Naive thymus-derived CD4-positive, alpha-beta T cell (primary cell): ENCODE data around the gene ZNF692. TPM values are rescaled to one million over a fixed set of nuclear protein-coding genes. Genes with fewer than 3 reads are reported as not detected.

Experiments
- ATAC-seq: fragments of 150-1000 bp; cut with Tn5 transposase; 2 replicates; pipeline ENCODE4 v1.10.0; 2021; ENCODE audit warnings: mild to moderate bottlenecking, moderate library complexity
- CTCF ChIA-PET: fragments of 350-600 bp; sonication (Branson Sonifier 250); formaldehyde crosslinking; loops from one replicate; lab custom pipeline; 2021; ENCODE audit warnings: antibody characterized with exemption; lab: Charles Lee
- POLR2A ChIA-PET: fragments of 350-600 bp; sonication (Branson Sonifier 250); formaldehyde crosslinking; loops from one replicate; lab custom pipeline; 2021; ENCODE audit warnings: antibody characterized with exemption, inconsistent platforms; lab: Charles Lee
- DNase-seq, 9 donors: peaks; one replicate each; pipeline versions ENCODE4 v3.0.0 to v3.0.0-alpha.2; 2020 to 2022; ENCODE audit warnings: mixed read lengths in 1 of 9
- H3K27ac ChIP-seq: one replicate; pipeline ENCODE4 v1.7.0; 2013; ENCODE audit warnings: mild to moderate bottlenecking, low read depth, low read length, moderate library complexity
- H3K27me3 ChIP-seq, 2 donors: one replicate each; pipeline ENCODE4 v1.7.0; 2013; ENCODE audit warnings: low read length in 2 of 2, mild to moderate bottlenecking in 2 of 2, moderate library complexity in 2 of 2; ENCODE audit not compliant: control insufficient read depth in 2 of 2, insufficient read depth in 2 of 2
- H3K36me3 ChIP-seq, 3 experiments: 1 replicate in 2 of 3; 2 replicates in 1 of 3; pipeline ENCODE4 v1.7.0; 2013; ENCODE audit warnings: low read length in 3 of 3, mild to moderate bottlenecking in 3 of 3, moderate library complexity in 1 of 3; ENCODE audit not compliant: insufficient read depth in 3 of 3, control insufficient read depth in 2 of 3
- H3K4me1 ChIP-seq, 2 donors: one replicate each; pipeline ENCODE4 v1.7.0; 2013; ENCODE audit warnings: low read length in 2 of 2, mild to moderate bottlenecking in 2 of 2, moderate library complexity in 1 of 2; ENCODE audit not compliant: control insufficient read depth in 2 of 2, insufficient read depth in 2 of 2
- H3K4me3 ChIP-seq: 2 replicates; pipeline ENCODE4 v1.7.0; 2013; ENCODE audit warnings: mild to moderate bottlenecking, low read length
- H3K9me3 ChIP-seq, 3 experiments: 1 replicate in 2 of 3; 2 replicates in 1 of 3; pipeline ENCODE4 v1.7.0; 2013; ENCODE audit warnings: low read length in 3 of 3; ENCODE audit not compliant: control insufficient read depth in 2 of 3
- H3K27ac Mint-ChIP-seq, 9 donors: one replicate each; pipeline ENCODE4 v1.8.0; 2020 to 2022; ENCODE audit warnings: mixed read lengths in 9 of 9, mild to moderate bottlenecking in 8 of 9, moderate library complexity in 5 of 9, inconsistent platforms in 2 of 9
- H3K27me3 Mint-ChIP-seq, 5 donors: one replicate each; pipeline ENCODE4 v1.8.0; 2021 to 2022; ENCODE audit warnings: mixed read lengths in 5 of 5, mild to moderate bottlenecking in 1 of 5
- H3K36me3 Mint-ChIP-seq, 5 donors: one replicate each; pipeline ENCODE4 v1.8.0; 2020 to 2022; ENCODE audit warnings: mixed read lengths in 5 of 5, mild to moderate bottlenecking in 3 of 5, inconsistent platforms in 1 of 5
- H3K4me1 Mint-ChIP-seq, 7 donors: one replicate each; pipeline ENCODE4 v1.8.0; 2020 to 2022; ENCODE audit warnings: mixed read lengths in 7 of 7, mild to moderate bottlenecking in 3 of 7, inconsistent platforms in 1 of 7
- H3K4me3 Mint-ChIP-seq, 10 donors: one replicate each; pipeline ENCODE4 v1.8.0; 2020 to 2022; ENCODE audit warnings: mild to moderate bottlenecking in 10 of 10, mixed read lengths in 10 of 10, moderate library complexity in 6 of 10, inconsistent platforms in 2 of 10
- H3K9me3 Mint-ChIP-seq, 11 donors: one replicate each; pipeline ENCODE4 v1.8.0; 2020 to 2022; ENCODE audit warnings: mixed read lengths in 11 of 11, mild to moderate bottlenecking in 4 of 11, inconsistent platforms in 1 of 11, moderate library complexity in 1 of 11
- intact Hi-C, 2 donors: fragments of 100-400 bp; cut with micrococcal nuclease; formaldehyde crosslinking; loops; one replicate each; pipeline ENCODE4 v1.15.1; 2023
- polyA plus RNA-seq, 2 donors: library from polyadenylated mRNA; unstranded; fragments of 300-500 nt; fragmentation: Illumina TruSeq; gene quantifications; one replicate each; pipeline ENCODE4 v1.2.3, GENCODE V29; 2021
- total RNA-seq, 6 experiments: library from RNA in 5 of 6; stranded (reverse) in 5 of 6; gene quantifications; 1 replicate in 5 of 6; 2 replicates in 1 of 6; pipeline ENCODE4 v1.2.3 and lab custom pipeline; 2021 to 2026

Gene ZNF692
- total and polyA plus RNA-seq, 7 experiments from 2014 or later: 7.6 to 87.5 (median 58.7) TPM

DNA sequence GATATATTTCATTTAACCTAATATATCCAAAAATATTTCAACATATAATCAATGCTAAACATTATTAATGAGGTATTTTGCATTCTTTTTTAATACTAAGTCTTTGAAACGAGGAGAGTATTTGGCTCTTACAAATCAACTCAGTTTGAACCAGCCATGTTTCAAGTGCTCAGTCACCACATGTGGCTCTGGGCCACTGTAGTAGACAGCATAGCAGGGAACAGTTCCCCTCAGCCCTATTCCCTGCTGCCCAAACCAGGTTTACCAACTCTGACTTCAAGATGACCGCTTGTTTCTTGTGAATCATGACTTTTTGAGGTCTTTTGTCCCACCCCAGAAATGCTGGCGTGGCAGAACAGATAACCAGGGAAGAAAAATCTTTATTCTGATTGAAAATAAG lies 15.2 kb downstream of the ZNF692 start:
- POLR2A ChIA-PET: interaction anchor here (8.9 kb wide), 1 partner anchor 17 kb away, joined by 121 read pairs; the partner anchor contains the start of gene SH3BP5L
- Histone ChIP-seq H3K4me1 (peaks cover 8% of the 10 kb centered on the region in 2 donors), H3K36me3 (peaks cover 0 to 49% (median 16%) of the 10 kb centered on the region in 3 experiments), H3K27ac (no peak overlapping the region), H3K4me3 (no peak overlapping the region), H3K27me3 (no peaks in the 10 kb centered on the region), H3K9me3 (no peaks in the 10 kb centered on the region)
- Mint-ChIP-seq H3K27ac (no peak overlapping the region), H3K27me3 (no peaks in the 10 kb centered on the region), H3K4me3 (no peak overlapping the region), H3K4me1 (peaks cover 19 to 38% (median 31%) of the 10 kb centered on the region in 7 donors), H3K9me3 (no peaks in the 10 kb centered on the region), H3K36me3 (peaks cover 0 to 20% (median 9%) of the 10 kb centered on the region in 5 donors)
- DNase-seq (no peak), ATAC-seq (no peak)
- intact Hi-C loops: no loop called here
- CTCF ChIA-PET: no interaction called here

DNA sequence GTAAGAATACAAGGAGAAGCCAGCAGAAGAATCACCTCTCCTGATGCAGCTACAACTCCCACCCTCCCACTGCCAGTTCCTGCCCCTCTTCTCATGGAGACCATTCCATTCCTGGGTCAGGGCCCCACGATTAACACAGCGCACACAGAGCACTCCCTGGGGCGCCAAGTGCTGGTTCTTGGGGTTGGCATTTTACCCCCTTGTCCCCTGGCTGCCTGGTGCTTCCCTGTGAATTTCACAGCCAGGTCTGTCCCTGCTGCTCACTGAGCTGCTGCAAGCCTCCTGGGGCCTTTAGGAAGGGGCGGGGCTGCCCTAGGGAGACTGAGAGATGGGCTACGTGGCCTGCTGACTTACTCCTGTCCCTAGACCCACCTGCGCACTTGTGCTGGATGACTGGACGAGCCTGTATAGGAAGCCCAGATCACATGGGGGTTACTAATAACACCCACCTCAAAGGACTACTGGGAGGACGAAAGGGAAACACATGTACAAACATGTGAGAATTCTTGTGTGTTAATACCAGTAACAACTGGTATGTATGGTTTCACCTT lies 16.0 kb downstream of the ZNF692 start:
- Histone ChIP-seq H3K4me3 (no peak overlapping the region), H3K9me3 (no peaks in the 10 kb centered on the region), H3K27ac (no peak overlapping the region), H3K4me1 (peaks cover 8% of the 10 kb centered on the region in 2 donors), H3K36me3 (peaks cover 0 to 47% (median 16%) of the 10 kb centered on the region in 3 experiments), H3K27me3 (no peaks in the 10 kb centered on the region)
- Mint-ChIP-seq H3K9me3 (no peaks in the 10 kb centered on the region), H3K4me1 (peaks cover 19 to 38% (median 31%) of the 10 kb centered on the region in 7 donors), H3K4me3 (no peak overlapping the region), H3K27me3 (no peaks in the 10 kb centered on the region), H3K36me3 (peaks cover 0 to 15% (median 8%) of the 10 kb centered on the region in 5 donors), H3K27ac (peak overlapping the region in 1 of 9 donors; percentile 76)
- ChIA-PET CTCF (no interaction called here), POLR2A (interaction anchor here (8.9 kb wide), 1 partner anchor 16 kb away, joined by 121 read pairs; the partner anchor contains the start of gene SH3BP5L)
- ATAC-seq (no peak), DNase-seq (no peak)
- intact Hi-C loops: no loop called here

DNA sequence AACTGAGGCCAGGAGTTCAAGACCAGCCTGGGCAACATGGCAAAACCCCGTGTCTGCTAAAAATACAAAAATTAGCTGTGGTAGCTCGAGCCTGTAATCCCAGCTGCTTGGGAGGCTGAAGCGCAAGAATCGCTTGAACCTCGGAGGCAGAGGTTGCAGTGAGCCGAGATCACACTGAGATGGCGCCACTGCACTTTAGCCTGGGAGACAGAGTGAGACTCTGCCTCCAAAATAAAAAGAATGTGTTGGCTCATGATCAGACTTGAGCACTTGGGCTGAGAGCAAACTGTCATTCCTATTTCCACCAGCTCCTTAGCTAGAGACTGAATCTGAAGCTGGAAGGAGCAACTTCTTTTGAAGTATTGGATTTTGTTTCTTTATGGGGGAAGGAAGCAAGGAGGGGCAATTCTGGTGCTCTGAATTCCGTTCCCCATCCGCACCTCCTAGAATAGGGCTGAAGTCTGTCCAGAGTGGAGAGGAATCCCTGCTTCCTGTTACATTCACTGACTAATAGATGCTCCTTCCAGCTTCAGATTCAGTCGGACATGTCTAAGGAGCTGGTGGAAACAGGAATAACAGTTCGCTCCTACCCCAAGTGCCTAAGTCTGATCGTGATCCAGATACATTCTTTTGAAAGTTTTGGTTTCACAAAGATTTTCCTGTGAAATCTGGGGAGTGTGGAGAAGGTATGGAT lies 17.0 kb downstream of the ZNF692 start:
- POLR2A ChIA-PET: interaction anchor here (0.6 to 8.9 kb wide), 5 partner anchors 9 to 32 kb away, joined by 3 to 121 read pairs (median 3); partner anchors contain the start of gene SH3BP5L
- no peaks in the 10 kb centered on the region for H3K9me3 Mint-ChIP-seq
- peak overlapping the region in 4 of 10 donors; percentile 19 to 37 (median 32) for H3K4me3 Mint-ChIP-seq
- Histone ChIP-seq H3K9me3 (no peaks in the 10 kb centered on the region), H3K4me1 (peaks cover 13 to 15% of the 10 kb centered on the region in 2 donors), H3K36me3 (peaks cover 0 to 38% (median 12%) of the 10 kb centered on the region in 3 experiments), H3K27ac (no peak overlapping the region), H3K4me3 (no peak overlapping the region), H3K27me3 (no peaks in the 10 kb centered on the region)
- no peaks in the 10 kb centered on the region for H3K27me3 Mint-ChIP-seq
- intact Hi-C loops: loop anchor here in 1 of 2 donors (1.0 kb wide), 1 partner anchor 82 kb away; no protein-coding TSS in a partner anchor
- H3K27ac Mint-ChIP-seq: peak overlapping the region in 5 of 9 donors; percentile 10 to 71 (median 31)
- peaks cover 19 to 38% (median 31%) of the 10 kb centered on the region in 7 donors for H3K4me1 Mint-ChIP-seq
- ATAC-seq: no peak
- peaks cover 0 to 11% (median 7%) of the 10 kb centered on the region in 5 donors for H3K36me3 Mint-ChIP-seq
- DNase-seq: peak in 6 of 9 donors; percentile 32 to 51 (median 48)
- CTCF ChIA-PET: interaction anchor here (0.5 to 1.4 kb wide), 6 partner anchors 10 to 486 kb away, joined by 3 to 7 read pairs (median 3); partner anchors contain the start of gene ZNF692

DNA sequence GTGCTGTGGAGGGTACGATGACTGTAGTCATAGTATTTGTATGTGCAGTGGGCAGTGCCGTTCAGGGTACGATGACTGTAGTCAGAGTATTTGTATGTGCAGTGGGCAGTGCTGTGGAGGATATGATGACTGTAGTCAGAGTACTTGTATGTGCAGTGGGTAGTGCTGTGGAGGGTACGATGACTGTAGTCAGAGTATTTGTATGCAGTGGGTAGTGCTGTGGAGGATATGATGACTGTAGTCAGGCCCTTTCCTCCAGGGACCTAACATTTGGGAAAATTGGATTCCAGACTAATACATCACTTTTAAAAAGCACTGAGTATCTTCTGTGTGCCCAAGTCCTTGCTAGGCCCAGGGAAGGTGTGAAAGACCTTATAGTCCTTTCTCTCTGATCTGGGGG lies 17.9 kb downstream of the ZNF692 start:
- H3K27ac Mint-ChIP-seq: peak overlapping the region in 6 of 9 donors; percentile 0 to 82 (median 56)
- Histone ChIP-seq H3K27ac (no peak overlapping the region), H3K9me3 (no peaks in the 10 kb centered on the region), H3K36me3 (peaks cover 0 to 29% (median 6%) of the 10 kb centered on the region in 3 experiments), H3K4me3 (no peak overlapping the region), H3K4me1 (peaks cover 13 to 15% of the 10 kb centered on the region in 2 donors), H3K27me3 (no peaks in the 10 kb centered on the region)
- ATAC-seq: no peak
- ChIA-PET POLR2A (interaction anchor here (0.6 to 8.9 kb wide), 3 partner anchors 14 to 33 kb away, joined by 3 to 121 read pairs (median 6); partner anchors contain the start of gene SH3BP5L), CTCF (interaction anchor here (1.2 to 2.0 kb wide), 3 partner anchors 11 to 18 kb away, joined by 3 to 8 read pairs (median 7); partner anchors contain the start of gene ZNF692)
- no peaks in the 10 kb centered on the region for H3K27me3 Mint-ChIP-seq
- peaks cover 0 to 7% (median 4%) of the 10 kb centered on the region in 5 donors for H3K36me3 Mint-ChIP-seq
- H3K4me1 Mint-ChIP-seq: peaks cover 19 to 38% (median 31%) of the 10 kb centered on the region in 7 donors
- intact Hi-C loops: loop anchor here in 1 of 2 donors (1.0 kb wide), 1 partner anchor 83 kb away; no protein-coding TSS in a partner anchor
- no peaks in the 10 kb centered on the region for H3K9me3 Mint-ChIP-seq
- no peak for DNase-seq
- H3K4me3 Mint-ChIP-seq: peak overlapping the region in 8 of 10 donors; percentile 23 to 73 (median 54)

DNA sequence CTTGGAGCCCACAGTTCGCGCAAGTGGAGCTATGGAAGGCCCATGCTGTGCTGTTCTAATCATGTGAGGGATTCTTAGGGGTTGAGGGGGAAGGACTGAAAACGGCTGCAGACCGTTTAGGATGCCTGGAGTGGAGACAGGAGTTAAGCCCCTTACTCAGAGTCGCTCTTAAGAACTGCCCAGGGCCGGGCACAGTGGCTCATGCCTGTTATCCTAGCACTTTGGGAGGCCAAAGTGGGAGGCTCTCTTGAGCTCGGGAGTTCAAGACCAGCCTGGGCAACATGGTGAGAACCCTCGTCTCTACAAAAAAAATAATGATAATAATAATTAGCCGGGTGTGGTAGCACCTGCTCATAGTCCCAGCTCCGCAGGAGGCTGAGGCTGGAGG lies 19.7 kb downstream of the ZNF692 start:
- Histone ChIP-seq H3K27ac (peak overlapping the region; percentile 94), H3K27me3 (no peaks in the 10 kb centered on the region), H3K9me3 (no peaks in the 10 kb centered on the region), H3K4me3 (peak overlapping the region; percentile 78), H3K36me3 (peaks cover 0 to 11% (median 0%) of the 10 kb centered on the region in 3 experiments), H3K4me1 (peaks cover 13 to 15% of the 10 kb centered on the region in 2 donors)
- ATAC-seq (no peak), DNase-seq (no peak)
- Mint-ChIP-seq H3K36me3 (peaks cover 0 to 2% (median 0%) of the 10 kb centered on the region in 5 donors), H3K27ac (peak overlapping the region in 6 of 9 donors; percentile 95 to 99 (median 98)), H3K4me3 (peak overlapping the region in 2 of 10 donors; percentile 93 to 96), H3K4me1 (peaks cover 19 to 38% (median 31%) of the 10 kb centered on the region in 7 donors), H3K9me3 (no peaks in the 10 kb centered on the region), H3K27me3 (no peaks in the 10 kb centered on the region)
- ChIA-PET CTCF (interaction anchor here (1.0 to 2.0 kb wide), 5 partner anchors 13 to 69 kb away, joined by 3 to 8 read pairs (median 4); partner anchors contain the start of genes SH3BP5L and ZNF692), POLR2A (interaction anchor here (1.4 to 8.9 kb wide), 5 partner anchors 12 to 35 kb away, joined by 5 to 154 read pairs (median 28); partner anchors contain the start of genes SH3BP5L and ZNF692)
- intact Hi-C loops: no loop called here
